Lower leg skin (tissue), 4 donors: ENCODE measurements around the gene DICER1. TPM values are rescaled to one million over a fixed set of nuclear protein-coding genes. Genes with fewer than 3 reads are reported as not detected.
"Not testable (repeated sequence)": the region's sequence is repeated elsewhere in the genome, so short reads cannot be mapped to it uniquely, and the experiment has no call there.

Source experiments
- DNase-seq, 2 donors: peaks; one replicate each; pipeline ENCODE4 v3.0.0-alpha.2; 2019; ENCODE audit warnings: low spot score in 2 of 2
- H3K4me3 ChIP-seq: fragments of 200-600 bp; sonication (generic); 2 replicates; pipeline ENCODE4 v1.5.1; 2017; ENCODE audit warnings: mild to moderate bottlenecking, low read depth; ENCODE audit not compliant: poor library complexity, severe bottlenecking
- CTCF ChIP-seq, 3 donors: fragments of 450-650 bp; IDR thresholded peaks; one replicate each; pipeline ENCODE4 v1.5.1; 2016; ENCODE audit warnings: antibody characterized with exemption in 3 of 3, mild to moderate bottlenecking in 3 of 3, moderate library complexity in 2 of 3
- POLR2A ChIP-seq, 2 donors: fragments of 450-650 bp; IDR thresholded peaks; one replicate each; pipeline ENCODE4 v1.6.1; 2016 to 2017; ENCODE audit warnings: antibody characterized with exemption in 2 of 2, mild to moderate bottlenecking in 1 of 2, moderate library complexity in 1 of 2
- WGBS, 2 donors: methylation state at CpG; one replicate each; pipeline ENCODE4 v1.1.5; 2018; 5-methylcytosine and 5-hydroxymethylcytosine counted together
- intact Hi-C: fragments of 100-400 bp; cut with DNase I; formaldehyde crosslinking; loops from one replicate; pipeline ENCODE4 v1.15.0; 2023; ENCODE audit warnings: low total_unique reads
- total RNA-seq, 4 donors: library from RNA; depleted of rRNA; stranded (reverse); fragments of >200 nt; gene quantifications; one replicate each; pipeline ENCODE4 v1.1.0, GENCODE V29; 2016

DICER1 gene
- total RNA-seq, 4 donors from 2014 or later, result 32.8 to 70.4 (median 45.0) TPM

- H3K4me3 ChIP-seq, result no peak overlapping the region
- no peak for DNase-seq
- 72 to 80% methylated on average over 4 of the region's 4 CpGs for WGBS, 2 donors
- intact Hi-C loops, result no loop called here
- TF ChIP-seq CTCF (IDR thresholded peaks at IDR 0.05) (no peak), POLR2A (IDR thresholded peaks at IDR 0.05) (no peak)
Measured at GRCh38 chr14:95143808-95144620, 13.3 kb downstream of the DICER1 start.

GRCh38 chr14:95142208-95142607 lies 15.1 kb downstream of the DICER1 start:
- intact Hi-C loops, result no loop called here
- no peak for DNase-seq
- WGBS, 2 donors, result 92 to 98% methylated on average over 2 of the region's 2 CpGs
- TF ChIP-seq POLR2A (IDR thresholded peaks at IDR 0.05) (no peak), CTCF (IDR thresholded peaks at IDR 0.05) (no peak)
- H3K4me3 ChIP-seq, result no peak overlapping the region

- DNase-seq, result no peak
- no peak overlapping the region for H3K4me3 ChIP-seq
- no peak for TF ChIP-seq CTCF (IDR thresholded peaks at IDR 0.05)
- TF ChIP-seq POLR2A (IDR thresholded peaks at IDR 0.05), result no peak
- intact Hi-C loops, result no loop called here
- 32 to 34% methylated on average over 1 of the region's 1 CpG for WGBS, 2 donors
Measured at GRCh38 chr14:95141684-95142083, 15.6 kb downstream of the DICER1 start.

GRCh38 chr14:95140060-95140858 lies 17.1 kb downstream of the DICER1 start:
- intact Hi-C loops, result no loop called here
- DNase-seq, result no peak
- TF ChIP-seq CTCF (IDR thresholded peaks at IDR 0.05) (no peak), POLR2A (IDR thresholded peaks at IDR 0.05) (no peak)
- 56 to 62% methylated on average over 5 of the region's 5 CpGs for WGBS, 2 donors
- no peak overlapping the region for H3K4me3 ChIP-seq

GRCh38 chr14:95138876-95139275 lies 18.5 kb downstream of the DICER1 start:
- intact Hi-C loops, result no loop called here
- no peak for DNase-seq
- WGBS, 2 donors, result 83 to 86% methylated on average over 1 of the region's 1 CpG
- no peak overlapping the region for H3K4me3 ChIP-seq
- no peak for TF ChIP-seq POLR2A (IDR thresholded peaks at IDR 0.05)
- no peak for TF ChIP-seq CTCF (IDR thresholded peaks at IDR 0.05)

- DNase-seq, H3K4me3 ChIP-seq, intact Hi-C loops: not testable (repeated sequence)
- WGBS, 2 donors, result 84 to 90% methylated on average over 4 to 5 of the region's 5 CpGs
Measured at GRCh38 chr14:95138455-95138854, 18.9 kb downstream of the DICER1 start.
